Parathyroid adenoma (tissue), 2 donors: ENCODE data around the gene GANAB.
A peak's percentile ranks its signal among the peaks of the same experiment; 100 is the strongest.
"Not testable (repeated sequence)": the region's sequence is repeated elsewhere in the genome, so short reads cannot be mapped to it uniquely, and the experiment has no call there.

Source experiments
- H2AFZ ChIP-seq: fragments of 300-600 bp; sonication (generic); one replicate; pipeline ENCODE4 v1.7.0; 2017; ENCODE audit warnings: antibody characterized with exemption, mild to moderate bottlenecking
- H3K27ac ChIP-seq: fragments of 300-600 bp; sonication (generic); one replicate; pipeline ENCODE4 v1.7.0; 2017
- H3K27me3 ChIP-seq: fragments of 300-600 bp; sonication (generic); one replicate; pipeline ENCODE4 v1.7.0; 2017; ENCODE audit warnings: low read length; ENCODE audit not compliant: control insufficient read depth, insufficient read depth
- H3K36me3 ChIP-seq: fragments of 300-600 bp; sonication (generic); one replicate; pipeline ENCODE4 v1.7.0; 2017; ENCODE audit warnings: low read length; ENCODE audit not compliant: control insufficient read depth, insufficient read depth
- H3K4me1 ChIP-seq: fragments of 300-600 bp; sonication (generic); one replicate; pipeline ENCODE4 v1.7.0; 2017; ENCODE audit warnings: control low read depth
- H3K4me2 ChIP-seq: fragments of 300-600 bp; sonication (generic); one replicate; pipeline ENCODE4 v1.7.0; 2017; ENCODE audit warnings: low read length
- H3K4me3 ChIP-seq: fragments of 300-600 bp; sonication (generic); one replicate; pipeline ENCODE4 v1.7.0; 2017; ENCODE audit warnings: low read depth, low read length
- H3K79me2 ChIP-seq: fragments of 300-600 bp; sonication (generic); one replicate; pipeline ENCODE4 v1.7.0; 2017; ENCODE audit warnings: control low read depth
- H3K9ac ChIP-seq: fragments of 300-600 bp; sonication (generic); one replicate; pipeline ENCODE4 v1.7.0; 2017; ENCODE audit warnings: mild to moderate bottlenecking
- H3K9me3 ChIP-seq: fragments of 300-600 bp; sonication (generic); one replicate; pipeline ENCODE4 v1.7.0; 2017; ENCODE audit warnings: low read length; ENCODE audit not compliant: control insufficient read depth
- CTCF ChIP-seq: fragments of 300-600 bp; sonication (generic); IDR thresholded peaks from one replicate; pipeline ENCODE4 v1.7.0; 2017; ENCODE audit warnings: antibody characterized with exemption, mild to moderate bottlenecking
- donor health status: primary hyperparathyroidism.

The GANAB gene

GRCh38 chr11:62678433-62678769, 32.0 kb upstream of the GANAB start:
- H3K79me2 ChIP-seq = no peaks in the 10 kb centered on the region
- H3K4me3 ChIP-seq = peak overlapping the region; percentile 91
- peak overlapping the region; percentile 67 for H3K9ac ChIP-seq
- peak overlapping the region; percentile 85 for H3K27ac ChIP-seq
- no peaks in the 10 kb centered on the region for H3K36me3 ChIP-seq
- no peak for TF ChIP-seq CTCF
- H3K4me1 ChIP-seq = peaks cover 3% of the 10 kb centered on the region
- H3K27me3 ChIP-seq = no peaks in the 10 kb centered on the region
- peak overlapping the region; percentile 77 for H3K4me2 ChIP-seq
- no peaks in the 10 kb centered on the region for H3K9me3 ChIP-seq
- H2AFZ ChIP-seq = peak overlapping the region; percentile 93

GRCh38 chr11:62677714-62678113, 31.3 kb upstream of the GANAB start:
- Histone ChIP-seq H3K9me3 (no peaks in the 10 kb centered on the region), H3K27ac (no peak overlapping the region), H2AFZ (no peak overlapping the region), H3K27me3 (no peaks in the 10 kb centered on the region), H3K36me3 (no peaks in the 10 kb centered on the region), H3K4me2 (peak overlapping the region; percentile 77), H3K9ac (no peak overlapping the region), H3K4me1 (peaks cover 3% of the 10 kb centered on the region), H3K4me3 (peak overlapping the region; percentile 33), H3K79me2 (no peaks in the 10 kb centered on the region)
- no peak for TF ChIP-seq CTCF

- TF ChIP-seq CTCF = no peak
These were observed 30.7 kb upstream of the GANAB start for GRCh38 chr11:62677156-62677555.

GRCh38 chr11:62676698-62677097, 30.3 kb upstream of the GANAB start:
- Histone ChIP-seq H3K36me3 (no peaks in the 10 kb centered on the region), H3K4me2 (peak overlapping the region; percentile 77), H2AFZ (no peak overlapping the region), H3K27ac (no peak overlapping the region), H3K9ac (no peak overlapping the region), H3K4me1 (peaks cover 3% of the 10 kb centered on the region), H3K27me3 (no peaks in the 10 kb centered on the region), H3K9me3 (no peaks in the 10 kb centered on the region), H3K79me2 (no peaks in the 10 kb centered on the region), H3K4me3 (peak overlapping the region; percentile 33)
- no peak for TF ChIP-seq CTCF

More at GRCh38 chr11:62677156-62677555, 30.7 kb upstream of the GANAB start:
- peak overlapping the region; percentile 77 for H3K4me2 ChIP-seq
- H3K27me3 ChIP-seq = no peaks in the 10 kb centered on the region
- no peak overlapping the region for H3K9ac ChIP-seq
- no peaks in the 10 kb centered on the region for H3K79me2 ChIP-seq
- peak overlapping the region; percentile 33 for H3K4me3 ChIP-seq
- no peak overlapping the region for H3K27ac ChIP-seq
- H2AFZ ChIP-seq = no peak overlapping the region
- H3K4me1 ChIP-seq = peaks cover 3% of the 10 kb centered on the region
- H3K9me3 ChIP-seq = no peaks in the 10 kb centered on the region
- H3K36me3 ChIP-seq = no peaks in the 10 kb centered on the region

GRCh38 chr11:62675415-62675814, 29.0 kb upstream of the GANAB start:
- H3K27ac ChIP-seq, H3K9ac ChIP-seq, H3K4me3 ChIP-seq, H3K79me2 ChIP-seq, H2AFZ ChIP-seq, H3K27me3 ChIP-seq, H3K4me2 ChIP-seq, H3K4me1 ChIP-seq, H3K36me3 ChIP-seq, H3K9me3 ChIP-seq: not testable (repeated sequence)
